ENCODE measurements around the gene MET.

Gene MET

DNA sequence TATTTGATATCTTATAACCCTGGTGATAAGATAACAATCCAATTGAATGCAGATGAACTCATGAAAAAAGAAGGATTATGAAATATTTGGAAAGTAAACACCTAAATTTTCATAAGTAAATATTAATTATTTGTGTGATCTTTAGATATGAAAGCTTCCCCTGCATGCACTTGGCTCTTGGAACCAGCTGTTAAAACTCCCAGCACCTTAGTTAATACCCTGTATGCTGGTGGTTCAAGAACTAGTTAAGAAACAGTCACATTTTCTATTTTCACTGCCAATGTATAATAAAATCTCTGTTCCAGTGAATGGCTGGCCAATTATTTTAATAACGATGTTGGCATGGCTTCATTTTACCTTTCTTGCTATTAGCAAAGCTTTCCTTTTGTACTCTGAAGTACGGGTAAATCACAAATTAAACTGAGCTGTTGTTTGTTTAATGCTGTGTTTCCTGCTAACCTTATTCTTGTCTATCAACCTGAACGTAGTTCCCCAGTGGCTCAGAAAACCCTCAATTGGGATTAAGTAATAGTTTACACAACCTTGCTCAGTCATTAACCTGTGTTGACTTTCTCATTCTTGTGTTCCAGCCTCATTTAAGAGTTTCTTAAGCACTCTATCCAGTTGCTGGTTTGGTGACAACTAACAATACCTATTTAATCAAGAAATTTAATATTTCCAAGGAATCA is 38.9 kb downstream of the MET start (continued):
- TF ChIP-seq ZNF324 (tag by site-specific recombination; IDR thresholded peaks at IDR 0.05): no peak
- TF ChIP-seq TCF7L2 (IDR thresholded peaks at IDR 0.05; ENCODE audit: borderline replicate concordance, low read depth, low read length): no peak
- TF ChIP-seq ELK4 (IDR thresholded peaks at IDR 0.05; ENCODE audit: borderline replicate concordance, low read depth, low read length): no peak
- TF ChIP-seq ZNF157 (tag by site-specific recombination; IDR thresholded peaks at IDR 0.05): no peak
- no peak for TF ChIP-seq ZNF132 (tag by site-specific recombination; IDR thresholded peaks at IDR 0.05; ENCODE audit: borderline replicate concordance)
- no peak for TF ChIP-seq GLI4 (tag by site-specific recombination; IDR thresholded peaks at IDR 0.05)
- TF ChIP-seq ZNF335 (tag by site-specific recombination; conservative IDR thresholded peaks at IDR 0.05): no peak
- TF ChIP-seq ZNF600 (tag by site-specific recombination; IDR thresholded peaks at IDR 0.05): no peak
- no peak for TF ChIP-seq ZNF701 (tag by site-specific recombination; IDR thresholded peaks at IDR 0.05)
- TF ChIP-seq ZFHX2 (tag by site-specific recombination; conservative IDR thresholded peaks at IDR 0.05): no peak

DNA sequence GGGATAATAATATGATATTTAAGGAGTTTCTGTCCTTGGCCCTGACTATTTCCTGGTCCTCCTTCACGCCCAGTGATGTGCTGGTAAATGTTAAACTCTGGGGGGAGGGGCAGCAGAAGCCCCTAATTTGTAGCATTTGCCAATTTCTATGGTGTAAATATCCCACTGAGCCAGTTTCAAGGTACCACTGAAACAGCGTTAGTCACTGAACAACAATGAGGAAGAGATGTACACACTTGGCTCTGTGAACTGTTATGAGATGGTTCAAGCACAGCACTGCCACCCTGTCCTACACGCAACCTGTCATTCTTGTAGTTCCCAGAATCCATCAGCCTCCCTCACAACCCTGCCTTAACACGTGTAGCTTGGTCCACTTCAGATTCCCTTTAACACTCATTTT is 39.8 kb downstream of the MET start:
- peak; percentile 87 for TF ChIP-seq ZNF112 (tag by site-specific recombination; IDR thresholded peaks at IDR 0.05)
- TF ChIP-seq YY1 (tag by site-specific recombination; IDR thresholded peaks at IDR 0.05): no peak
- TF ChIP-seq, protein P1, sequence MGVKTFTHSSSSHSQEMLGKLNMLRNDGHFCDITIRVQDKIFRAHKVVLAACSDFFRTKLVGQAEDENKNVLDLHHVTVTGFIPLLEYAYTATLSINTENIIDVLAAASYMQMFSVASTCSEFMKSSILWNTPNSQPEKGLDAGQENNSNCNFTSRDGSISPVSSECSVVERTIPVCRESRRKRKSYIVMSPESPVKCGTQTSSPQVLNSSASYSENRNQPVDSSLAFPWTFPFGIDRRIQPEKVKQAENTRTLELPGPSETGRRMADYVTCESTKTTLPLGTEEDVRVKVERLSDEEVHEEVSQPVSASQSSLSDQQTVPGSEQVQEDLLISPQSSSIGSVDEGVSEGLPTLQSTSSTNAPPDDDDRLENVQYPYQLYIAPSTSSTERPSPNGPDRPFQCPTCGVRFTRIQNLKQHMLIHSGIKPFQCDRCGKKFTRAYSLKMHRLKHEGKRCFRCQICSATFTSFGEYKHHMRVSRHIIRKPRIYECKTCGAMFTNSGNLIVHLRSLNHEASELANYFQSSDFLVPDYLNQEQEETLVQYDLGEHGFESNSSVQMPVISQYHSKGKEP (tag by site-specific recombination; IDR thresholded peaks at IDR 0.05): no peak
- no peak for TF ChIP-seq ZBTB10 (tag by site-specific recombination; IDR thresholded peaks at IDR 0.05)
- no peak for TF ChIP-seq ZSCAN4 (tag by site-specific recombination; IDR thresholded peaks at IDR 0.05)
- TF ChIP-seq ZNF114 (tag by site-specific recombination; IDR thresholded peaks at IDR 0.05): no peak
- ChIA-PET CTCF (no interaction called here), POLR2A (no interaction called here)
- no peak overlapping the region for H3K27ac ChIP-seq (ENCODE audit: extremely low read depth, low read depth, low read length)
- H3K4me1 ChIP-seq (ENCODE audit: control insufficient read depth, insufficient read depth, low read length): peaks cover 34% of the 10 kb centered on the region
- no peaks in the 10 kb centered on the region for H3K9me3 ChIP-seq (ENCODE audit: control insufficient read depth, insufficient read depth, low read depth, low read length)
- no peaks in the 10 kb centered on the region for H3K36me3 ChIP-seq (ENCODE audit: control insufficient read depth in 2 of 2, insufficient read depth in 1 of 2, low read length in 2 of 2)
- no peak overlapping the region for H3K4me3 ChIP-seq (ENCODE audit: low read depth, low read length)

GRCh38 chr7:116713500-116713899 is 41.5 kb downstream of the MET start:
- peaks cover 30% of the 10 kb centered on the region for H3K4me1 ChIP-seq (ENCODE audit: control insufficient read depth, insufficient read depth, low read length)
- TF ChIP-seq ZNF155 (tag by site-specific recombination; IDR thresholded peaks at IDR 0.05) (no peak), ZNF350 (tag by site-specific recombination; IDR thresholded peaks at IDR 0.05) (no peak), SCRT2 (tag by site-specific recombination; IDR thresholded peaks at IDR 0.05) (peak; percentile 80), SCRT1 (tag by site-specific recombination; IDR thresholded peaks at IDR 0.05; ENCODE audit: borderline replicate concordance) (peak; percentile 35; the same call in 1 of the 2 replicates)
- TF ChIP-seq, protein P2, sequence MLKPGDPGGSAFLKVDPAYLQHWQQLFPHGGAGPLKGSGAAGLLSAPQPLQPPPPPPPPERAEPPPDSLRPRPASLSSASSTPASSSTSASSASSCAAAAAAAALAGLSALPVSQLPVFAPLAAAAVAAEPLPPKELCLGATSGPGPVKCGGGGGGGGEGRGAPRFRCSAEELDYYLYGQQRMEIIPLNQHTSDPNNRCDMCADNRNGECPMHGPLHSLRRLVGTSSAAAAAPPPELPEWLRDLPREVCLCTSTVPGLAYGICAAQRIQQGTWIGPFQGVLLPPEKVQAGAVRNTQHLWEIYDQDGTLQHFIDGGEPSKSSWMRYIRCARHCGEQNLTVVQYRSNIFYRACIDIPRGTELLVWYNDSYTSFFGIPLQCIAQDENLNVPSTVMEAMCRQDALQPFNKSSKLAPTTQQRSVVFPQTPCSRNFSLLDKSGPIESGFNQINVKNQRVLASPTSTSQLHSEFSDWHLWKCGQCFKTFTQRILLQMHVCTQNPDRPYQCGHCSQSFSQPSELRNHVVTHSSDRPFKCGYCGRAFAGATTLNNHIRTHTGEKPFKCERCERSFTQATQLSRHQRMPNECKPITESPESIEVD (tag by site-specific recombination; IDR thresholded peaks at IDR 0.05): no peak
- CTCF ChIA-PET: no interaction called here
- H3K4me3 ChIP-seq (ENCODE audit: low read depth, low read length): no peak overlapping the region
- no peaks in the 10 kb centered on the region for H3K9me3 ChIP-seq (ENCODE audit: control insufficient read depth, insufficient read depth, low read depth, low read length)
- POLR2A ChIA-PET: no interaction called here
- no peak overlapping the region for H3K27ac ChIP-seq (ENCODE audit: extremely low read depth, low read depth, low read length)
- H3K36me3 ChIP-seq (ENCODE audit: control insufficient read depth in 2 of 2, insufficient read depth in 1 of 2, low read length in 2 of 2): no peaks in the 10 kb centered on the region; a peak in 1 of 3 replicates

Measured in HEK293 (cell line).